GM12801 (cell line): ENCODE data around the gene EVI5.

ENCODE experiments used
- CTCF ChIP-seq: IDR thresholded peaks from one replicate; pipeline ENCODE4 v1.5.1; 2011; ENCODE audit warnings: control low read depth; ENCODE audit not compliant: insufficient read length; ENCODE audit errors: extremely low read depth

Gene EVI5

DNA sequence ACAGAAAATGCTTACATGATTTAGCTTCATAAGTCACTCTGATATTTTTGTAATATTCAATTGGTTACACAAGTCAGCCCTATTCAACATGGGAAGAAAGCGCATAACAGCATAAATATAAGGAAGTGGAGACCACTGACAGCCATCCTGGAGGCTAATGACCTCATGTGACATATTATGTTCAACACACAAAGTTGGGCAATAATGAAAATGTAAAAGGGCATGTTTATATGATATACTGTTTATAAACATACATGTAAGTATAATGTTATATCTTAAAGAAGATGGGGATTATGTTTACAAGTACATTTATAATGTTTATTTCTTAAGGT, 30.2 kb downstream of the EVI5 start:
- TF ChIP-seq CTCF, result no peak

GRCh38 chr1:92754000-92754718, 30.7 kb downstream of the EVI5 start:
- no peak for TF ChIP-seq CTCF

- no peak for TF ChIP-seq CTCF
Measured at GRCh38 chr1:92752719-92753118, 32.2 kb downstream of the EVI5 start.

- TF ChIP-seq CTCF, result no peak
Measured at GRCh38 chr1:92749024-92749634, 35.8 kb downstream of the EVI5 start.

- TF ChIP-seq CTCF, result no peak
Measured at GRCh38 chr1:92748138-92748537, 36.8 kb downstream of the EVI5 start.

GRCh38 chr1:92747735-92748134, 37.2 kb downstream of the EVI5 start:
- no peak for TF ChIP-seq CTCF

DNA sequence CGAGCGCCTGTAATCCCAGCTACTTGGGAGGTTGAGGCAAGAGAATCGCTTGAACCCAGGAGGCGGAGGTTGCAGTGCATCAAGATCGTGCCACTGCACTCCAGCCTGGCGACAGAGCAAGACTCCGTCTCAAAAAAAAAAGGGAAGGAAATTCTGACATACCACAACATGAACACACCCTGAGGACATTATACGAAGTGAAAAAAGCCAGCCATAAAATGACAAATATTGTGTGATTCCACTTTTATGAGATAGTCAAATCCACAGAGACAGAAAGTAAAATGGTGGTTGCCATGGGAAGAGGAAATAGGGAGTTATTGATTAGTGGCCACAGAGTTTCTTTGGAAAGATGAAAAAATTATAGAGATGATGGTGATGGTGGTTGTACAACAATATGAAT, 41.7 kb downstream of the EVI5 start:
- TF ChIP-seq CTCF, result no peak
